Endometrial microvascular endothelial cells (primary cell): ENCODE results near the gene RERGL. TPM values are rescaled to one million over a fixed set of nuclear protein-coding genes. Genes with fewer than 3 reads are reported as not detected.
"Not testable (repeated sequence)": the region's sequence is repeated elsewhere in the genome, so short reads cannot be mapped to it uniquely, and the experiment has no call there.

Source experiments
- in situ Hi-C: cut with HindIII; loops from 2 replicates; pipeline ENCODE4 v1.10.0; 2017; ENCODE audit warnings: low sequenced_read_pairs, low pct_unique_long_range_greater_than_20kb; ENCODE audit errors: inconsistent ontology term
- total RNA-seq: library from RNA; depleted of rRNA; stranded (reverse); fragments of >200 nt; gene quantifications from one replicate; pipeline ENCODE4 v1.2.3, GENCODE V29; 2015; ENCODE audit errors: inconsistent ontology term

RERGL gene
- not detected for total RNA-seq

DNA sequence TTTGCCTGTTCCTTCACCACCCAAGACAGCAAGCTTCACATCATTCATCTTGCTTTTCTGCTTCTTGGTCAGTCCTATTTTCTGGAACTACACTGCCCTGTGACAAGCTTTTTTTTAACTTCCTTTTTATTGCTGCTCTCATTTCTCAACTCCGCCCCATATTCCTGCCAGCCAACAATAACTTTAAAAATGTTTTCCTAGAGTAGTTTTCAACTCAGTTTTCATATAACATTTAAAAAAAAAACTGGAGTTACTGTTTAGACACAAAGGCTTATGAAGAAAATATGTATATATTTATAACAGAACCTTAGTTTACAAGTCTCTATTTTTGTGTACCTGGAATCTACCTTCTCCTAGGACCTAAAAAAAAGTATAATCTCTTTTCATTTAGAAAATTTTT, at the start of gene RERGL:
Gene RERGL (minus strand): TSS at position 101 of the 400 bp plus-strand sequence. CDS start 53 bp downstream, at position 48.
- in situ Hi-C loops, result no loop called here

DNA sequence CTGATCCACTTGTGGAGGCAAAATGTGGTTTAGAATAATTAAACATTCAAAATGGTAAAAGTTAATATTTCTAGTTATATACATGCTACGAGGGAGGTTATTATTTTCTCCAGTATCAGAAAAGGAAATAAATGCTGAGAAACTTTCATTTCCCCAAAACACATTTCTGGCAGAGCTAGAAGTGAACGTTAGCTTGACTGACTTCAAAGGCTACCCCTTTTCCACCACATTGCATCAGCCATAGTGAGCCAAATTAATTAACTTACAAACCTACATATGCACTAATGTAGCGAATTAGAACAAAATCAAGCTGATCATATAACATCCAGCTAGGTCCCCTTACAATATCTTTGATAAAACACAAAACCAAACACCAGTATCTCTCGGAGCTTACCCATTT, 49.3 kb upstream of the RERGL start:
- in situ Hi-C loops, result no loop called here

DNA sequence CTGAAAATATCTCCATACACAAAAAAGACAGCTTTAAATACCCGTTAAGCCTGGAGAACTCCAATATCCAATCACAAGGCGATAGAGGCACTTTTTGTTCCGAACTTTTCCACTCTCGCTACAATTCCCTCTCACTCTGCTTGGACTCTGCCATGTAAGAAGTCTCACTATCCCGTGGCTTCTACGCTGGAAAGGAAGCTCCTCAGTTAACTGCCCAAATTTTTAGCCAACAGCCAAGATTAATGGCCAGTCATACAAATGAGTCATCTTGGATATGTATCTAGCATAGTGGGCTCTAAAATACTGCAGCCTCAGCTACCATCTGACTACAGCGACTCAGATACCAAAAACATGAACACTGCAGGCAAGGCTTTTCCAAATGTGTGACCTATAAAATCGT, 45.5 kb upstream of the RERGL start:
- in situ Hi-C loops, result no loop called here

GRCh38 chr12:18135086-18135485, 45.1 kb upstream of the RERGL start:
- in situ Hi-C loops, result no loop called here

DNA sequence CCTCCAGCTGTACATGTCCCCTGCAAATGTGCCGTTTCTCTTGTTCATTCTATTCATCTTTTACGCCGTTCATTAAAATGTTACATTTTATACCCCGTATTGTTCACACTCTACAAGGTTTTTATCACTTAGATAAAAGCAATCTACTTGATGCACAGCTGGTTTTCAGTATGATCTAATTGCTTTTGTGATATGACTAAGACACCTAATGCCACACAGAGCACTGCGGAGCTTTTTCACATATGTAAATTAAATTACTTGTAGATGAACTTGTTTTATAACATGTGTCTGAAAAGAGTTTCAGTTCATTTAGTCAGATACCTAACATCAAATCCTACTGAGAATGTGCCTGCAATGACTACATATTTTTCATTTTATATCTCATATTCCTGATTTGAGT, 40.9 kb upstream of the RERGL start:
- in situ Hi-C loops, result no loop called here

DNA sequence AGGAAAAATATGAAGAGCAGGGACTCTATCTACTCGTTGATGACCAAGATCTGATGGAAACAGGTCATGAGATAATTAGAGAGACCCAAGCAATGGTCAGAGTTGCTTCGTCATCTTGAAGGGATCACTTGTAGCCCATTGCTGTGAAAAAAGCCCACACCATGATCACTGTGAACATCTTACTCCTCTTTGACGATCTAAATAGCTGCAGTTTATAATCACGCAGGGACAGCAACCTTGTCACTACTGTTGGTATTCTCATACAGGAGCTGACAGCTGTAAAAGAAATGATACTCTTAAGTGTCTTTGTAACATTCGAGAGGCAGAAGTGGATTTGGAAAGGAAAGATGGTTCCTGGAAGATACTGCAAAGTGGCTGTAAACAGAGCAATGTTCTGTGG, 33.7 kb upstream of the RERGL start:
- in situ Hi-C loops, result no loop called here

GRCh38 chr12:18120899-18121298, 30.9 kb upstream of the RERGL start:
- in situ Hi-C loops, result no loop called here

GRCh38 chr12:18108611-18109010, 18.6 kb upstream of the RERGL start:
- in situ Hi-C loops, result no loop called here

DNA sequence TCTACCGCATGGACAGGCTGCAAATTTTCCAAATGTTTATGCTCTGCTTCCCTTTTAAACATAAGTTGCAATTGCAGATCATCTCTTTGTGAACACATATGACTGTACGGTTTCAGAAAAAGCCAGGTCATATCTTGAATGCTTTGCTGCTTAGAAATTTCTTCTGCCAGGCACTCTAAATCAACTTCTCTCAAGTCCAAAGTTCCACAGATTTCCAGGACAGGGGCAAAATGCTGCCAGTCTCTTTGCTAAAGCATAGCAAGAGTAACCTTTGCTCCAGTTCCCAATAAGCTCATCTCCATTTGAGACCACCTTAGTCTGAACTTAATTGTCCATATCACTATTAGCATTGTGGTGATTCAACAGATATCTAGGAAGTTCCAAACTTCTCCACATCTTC, 13.6 kb upstream of the RERGL start:
- in situ Hi-C loops, result no loop called here

DNA sequence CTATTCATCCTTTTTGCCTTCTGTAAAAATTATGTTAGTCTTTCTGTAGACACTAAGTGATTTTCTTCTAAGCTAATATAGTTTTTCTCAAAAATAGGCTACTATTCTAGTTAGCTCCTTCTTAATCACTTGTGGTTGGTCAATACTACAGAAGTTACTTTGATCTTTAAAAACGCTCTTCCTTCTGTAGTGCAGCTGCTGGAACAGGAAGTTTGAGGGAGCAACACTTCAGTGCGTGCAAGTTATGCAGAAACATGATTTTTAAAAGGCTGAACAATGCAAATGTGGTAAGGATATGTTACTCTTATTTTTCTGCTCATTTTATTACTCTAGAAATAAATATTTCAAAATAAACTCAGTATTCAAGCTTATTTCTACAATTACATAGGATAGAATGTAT, 11.1 kb upstream of the RERGL start:
- in situ Hi-C loops, result no loop called here

DNA sequence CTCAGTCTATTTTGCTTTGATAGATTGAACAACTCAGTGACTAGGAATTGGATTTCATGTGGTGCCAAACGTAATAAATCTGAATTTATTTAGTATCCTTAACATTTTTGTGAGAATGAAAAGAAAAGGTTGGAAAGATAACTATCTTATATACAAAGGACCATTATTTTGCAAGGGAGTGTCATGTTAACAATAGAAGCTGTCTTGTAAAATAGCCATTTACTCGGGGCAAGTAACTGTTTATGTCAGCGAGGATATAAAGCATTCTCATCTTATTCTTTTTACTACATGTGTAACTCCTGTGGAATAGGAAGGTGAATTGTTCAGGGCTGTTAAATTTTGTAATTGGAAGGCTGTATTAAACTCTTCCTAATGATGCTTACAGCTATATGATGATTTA, 5.9 kb downstream of the RERGL start:
- in situ Hi-C loops, result no loop called here

GRCh38 chr12:18079541-18080246, 10.3 kb downstream of the RERGL start:
- in situ Hi-C loops, result no loop called here

- in situ Hi-C loops, result no loop called here
These were observed 16.0 kb downstream of the RERGL start for GRCh38 chr12:18074001-18074400.

- in situ Hi-C loops, result no loop called here
These were observed 17.3 kb downstream of the RERGL start for GRCh38 chr12:18072723-18073122.

DNA sequence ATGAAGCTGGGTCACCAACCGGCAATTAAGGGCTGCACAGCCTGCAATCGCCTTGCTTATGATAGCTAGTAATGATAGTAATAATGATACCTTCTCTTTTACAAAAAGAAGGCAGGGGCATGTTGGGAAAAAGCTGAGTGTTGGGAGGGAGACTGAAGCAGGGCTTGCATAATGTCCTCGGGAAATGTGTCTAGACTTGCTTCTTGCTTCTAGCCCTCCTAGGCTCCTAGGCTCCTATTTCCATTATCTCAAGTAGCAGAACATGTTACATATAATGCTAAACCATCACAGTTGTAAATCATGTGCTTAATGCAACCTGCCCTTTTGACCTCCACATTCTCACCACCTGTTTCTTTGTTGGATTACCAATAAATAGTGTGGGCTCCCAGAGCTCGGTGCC, 18.7 kb downstream of the RERGL start:
- in situ Hi-C loops, result no loop called here

GRCh38 chr12:18068355-18068754, 21.6 kb downstream of the RERGL start:
- in situ Hi-C loops, result no loop called here

GRCh38 chr12:18066666-18067065, 23.3 kb downstream of the RERGL start:
- in situ Hi-C loops, result no loop called here

DNA sequence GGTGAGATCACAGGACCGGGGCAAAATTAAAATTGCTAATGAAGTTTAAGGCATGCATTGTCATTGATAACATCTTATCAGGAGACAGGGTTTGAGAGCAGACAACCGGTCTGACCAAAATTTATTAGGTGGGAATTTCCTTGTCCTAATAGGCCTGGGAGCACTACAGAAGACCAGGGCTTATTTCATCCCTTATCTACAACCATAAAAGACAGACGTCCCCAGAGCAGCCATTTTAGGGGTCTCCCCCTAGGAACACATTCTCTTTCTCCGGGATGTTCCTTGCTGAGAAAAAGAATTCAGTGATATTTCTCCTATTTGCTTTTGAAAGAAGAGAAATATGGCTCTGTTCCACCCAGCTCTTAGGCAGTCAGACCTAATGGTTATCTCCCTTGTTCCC, 27.1 kb downstream of the RERGL start:
- in situ Hi-C loops, result not testable (repeated sequence)

DNA sequence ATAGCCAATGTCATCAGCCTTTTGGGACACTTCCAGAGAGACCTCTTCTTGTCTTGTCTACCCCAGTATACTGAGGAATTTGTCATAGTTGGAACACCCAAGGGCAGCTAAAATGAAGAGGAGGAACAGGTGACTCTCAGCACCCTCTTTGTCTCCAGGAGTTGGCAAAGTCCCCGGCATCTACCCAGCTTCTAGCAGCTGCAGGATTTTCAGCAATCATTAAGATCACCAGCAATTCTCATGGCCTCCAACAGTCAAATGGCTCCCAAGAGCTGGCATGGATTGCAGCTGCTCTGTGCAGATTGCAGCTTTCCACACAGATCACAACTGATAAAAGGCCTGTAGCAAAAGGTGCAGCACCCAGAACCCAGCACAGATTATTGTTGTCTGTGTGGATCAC, 32.9 kb downstream of the RERGL start:
- in situ Hi-C loops, result no loop called here

- in situ Hi-C loops, result no loop called here
These were observed 34.9 kb downstream of the RERGL start for GRCh38 chr12:18054925-18055619.
